NCI-H226 (cell line): ENCODE results near the gene RGS7.
"Not testable (repeated sequence)": the region's sequence is repeated elsewhere in the genome, so short reads cannot be mapped to it uniquely, and the experiment has no call there.

Source experiments
- DNase-seq: peaks from one replicate; pipeline ENCODE4 v3.0.0-alpha.2; 2015

RGS7 gene

DNA sequence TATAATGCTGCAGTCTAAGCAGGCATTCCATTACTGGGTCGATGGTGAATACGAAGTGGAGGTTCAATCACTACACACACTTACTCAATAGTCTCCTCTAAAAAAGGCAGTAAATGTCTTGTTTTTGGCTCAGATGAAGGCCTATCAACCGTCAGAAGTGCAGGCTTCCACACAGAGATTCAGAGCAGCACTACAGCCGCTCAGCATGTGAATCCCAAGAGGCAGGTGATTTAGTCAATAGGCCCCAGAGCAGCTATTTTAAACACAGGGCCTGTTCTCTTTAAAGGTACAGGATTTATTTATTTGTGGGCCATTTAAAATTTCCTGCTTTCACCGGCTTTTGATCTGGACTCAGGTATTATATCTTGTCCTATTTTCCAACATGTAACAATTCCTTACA is 293.7 kb downstream of the RGS7 start:
- no peak for DNase-seq

DNA sequence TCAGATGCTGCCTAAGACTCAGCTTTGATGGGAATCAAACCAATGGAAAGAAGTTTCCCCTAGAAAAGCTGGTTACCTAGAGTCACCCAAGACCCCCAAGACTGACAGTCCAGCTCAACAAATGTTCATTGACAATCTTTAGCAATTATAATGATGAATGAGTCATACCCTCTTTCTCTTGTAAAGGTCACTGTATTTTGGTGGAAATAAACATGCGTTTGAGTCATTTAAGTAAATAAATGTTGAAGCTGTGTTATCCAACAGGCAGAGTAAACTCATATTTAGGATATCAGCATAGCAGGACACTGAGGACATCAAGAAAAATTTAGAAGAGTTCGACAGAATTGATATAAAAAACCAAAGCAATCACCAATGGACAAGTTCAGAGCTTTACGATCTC is 295.9 kb downstream of the RGS7 start:
- DNase-seq, result no peak

- no peak for DNase-seq
These were observed 308.4 kb downstream of the RGS7 start for GRCh38 chr1:241048622-241049021.

DNA sequence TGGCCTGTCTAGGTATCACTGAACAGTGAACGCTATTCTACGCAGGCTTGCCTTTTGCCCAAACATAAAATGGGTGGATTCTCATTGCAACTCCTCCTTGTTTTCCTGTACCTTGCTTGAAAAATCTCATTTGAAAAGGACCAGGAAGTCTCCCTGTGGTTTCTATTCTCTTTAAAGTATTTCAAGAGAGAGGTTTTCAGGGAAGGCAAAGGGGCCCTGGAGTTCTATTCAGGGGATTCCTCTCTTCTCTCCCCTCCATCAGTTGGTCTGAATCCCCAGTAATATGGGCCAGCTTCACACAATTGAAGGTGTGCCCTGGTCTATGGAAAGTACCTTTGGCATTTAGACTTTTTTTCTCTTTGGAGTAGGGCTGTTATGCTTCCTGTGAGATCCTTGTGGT is 311.3 kb downstream of the RGS7 start:
- no peak for DNase-seq

DNA sequence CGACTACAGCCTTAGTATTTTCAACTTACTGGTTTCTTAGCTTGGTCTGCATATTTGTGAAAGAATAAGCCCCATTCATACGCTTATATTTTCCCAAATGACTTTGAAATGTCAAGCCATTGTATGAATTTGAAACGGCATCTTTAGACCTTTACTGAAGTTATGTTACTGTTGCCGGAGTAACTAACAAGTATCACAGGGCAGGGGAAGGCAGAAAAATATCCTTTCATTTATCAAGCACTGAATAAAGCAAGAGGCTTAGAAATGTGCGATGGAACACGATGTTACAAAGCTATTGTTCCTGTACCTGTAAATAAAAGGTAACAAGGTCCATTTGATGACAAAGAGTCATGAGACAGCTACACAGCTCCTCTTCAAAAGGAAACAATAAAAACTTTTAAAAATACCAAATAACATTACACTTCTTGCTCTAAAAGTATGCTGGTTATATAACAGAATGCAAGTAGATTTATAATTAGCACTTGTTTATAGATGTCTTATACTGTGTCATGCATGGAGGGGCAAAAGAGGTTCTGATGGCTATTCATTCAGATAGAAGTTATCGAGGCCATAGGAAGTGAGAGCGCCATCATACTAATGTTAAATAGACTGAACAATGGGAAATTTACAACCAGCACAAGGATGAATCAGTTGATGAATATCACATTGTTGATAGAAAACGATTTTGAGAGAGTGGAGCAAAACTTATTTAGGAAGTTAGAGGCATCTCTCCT is 322.6 kb downstream of the RGS7 start:
- DNase-seq, result no peak

DNA sequence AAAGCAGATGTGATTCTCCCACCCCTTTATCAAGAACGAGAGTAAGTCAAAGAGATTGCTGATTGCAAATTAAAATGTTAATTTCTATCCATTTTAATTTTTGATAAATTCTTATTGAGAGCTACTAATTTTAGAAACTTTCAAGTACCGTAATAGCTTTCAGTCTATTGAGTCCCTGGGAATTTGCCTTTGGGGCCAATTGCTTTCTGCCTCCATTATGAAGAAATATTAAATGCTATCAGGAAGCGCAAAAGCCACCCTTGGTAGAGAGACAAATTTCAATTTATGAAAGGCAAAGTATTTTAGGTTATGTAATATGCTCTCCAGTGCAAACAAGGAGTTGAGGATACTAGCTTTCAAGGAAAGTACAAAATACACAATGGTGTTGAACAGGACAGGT is 332.2 kb downstream of the RGS7 start:
- no peak for DNase-seq

- DNase-seq, result no peak
These were observed 334.6 kb downstream of the RGS7 start for GRCh38 chr1:241022366-241022765.

DNA sequence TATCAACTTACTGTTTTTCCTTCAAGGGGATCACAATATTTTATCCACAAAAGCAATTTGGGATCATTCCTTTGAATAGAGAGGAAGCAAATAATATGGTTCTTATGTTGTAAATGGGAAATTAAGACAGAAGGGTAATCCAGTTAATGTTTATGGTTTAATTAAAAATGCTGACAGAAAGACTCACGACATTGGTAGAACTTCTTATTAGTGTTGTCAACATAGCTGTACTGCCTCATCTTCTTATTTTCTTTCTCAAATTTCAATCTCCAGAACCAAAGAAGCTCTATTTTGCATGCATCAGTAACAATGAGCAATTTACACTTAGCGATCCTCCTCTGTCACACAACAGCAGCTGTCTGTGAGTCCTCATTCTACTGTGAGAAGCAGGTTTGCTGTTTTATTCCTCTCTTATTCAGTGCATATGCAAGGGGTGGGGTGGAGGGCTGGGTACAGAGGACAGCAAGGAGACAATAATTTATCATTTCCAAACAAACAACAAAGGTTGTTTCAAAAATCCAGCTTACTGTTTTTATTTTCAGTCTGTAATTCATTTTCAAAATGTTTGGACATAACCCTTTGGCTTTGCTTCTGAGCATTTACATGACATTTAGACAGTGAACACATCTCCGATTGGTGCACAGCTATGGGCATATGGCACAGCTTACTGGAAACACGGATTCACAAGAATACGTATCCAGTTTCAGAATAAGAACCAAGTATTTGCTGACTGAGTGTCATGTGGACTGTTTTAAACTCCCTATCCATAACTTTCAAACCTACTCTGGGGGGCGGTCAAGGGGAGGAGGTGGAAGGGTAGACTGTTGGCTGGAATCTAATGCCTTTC is 335.9 kb downstream of the RGS7 start:
- no peak for DNase-seq

- no peak for DNase-seq
These were observed 344.2 kb downstream of the RGS7 start for GRCh38 chr1:241012708-241013340.

GRCh38 chr1:241007668-241008067 is 349.3 kb downstream of the RGS7 start:
- DNase-seq, result no peak

DNA sequence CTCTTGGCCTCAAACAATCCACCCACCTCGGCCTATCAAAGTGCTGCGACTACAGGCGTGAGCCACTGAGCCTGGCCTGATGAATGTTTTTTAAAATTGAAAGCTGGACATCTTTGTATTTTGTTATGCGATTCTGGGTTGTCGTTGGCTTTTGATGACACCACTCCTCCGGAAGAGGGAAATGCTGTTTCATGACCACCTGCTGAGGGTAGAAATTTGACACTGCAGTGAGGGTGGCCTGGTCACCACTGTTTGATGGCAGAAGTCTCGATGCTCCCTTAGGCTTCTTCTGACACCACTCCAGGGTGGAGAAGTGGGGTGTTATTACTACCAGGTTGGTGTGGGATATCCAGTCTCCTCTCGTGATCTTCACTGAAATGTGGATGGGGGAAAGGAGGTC is 357.2 kb downstream of the RGS7 start:
- DNase-seq, result no peak

- DNase-seq, result no peak
These were observed 358.5 kb downstream of the RGS7 start for GRCh38 chr1:240998441-240999015.

DNA sequence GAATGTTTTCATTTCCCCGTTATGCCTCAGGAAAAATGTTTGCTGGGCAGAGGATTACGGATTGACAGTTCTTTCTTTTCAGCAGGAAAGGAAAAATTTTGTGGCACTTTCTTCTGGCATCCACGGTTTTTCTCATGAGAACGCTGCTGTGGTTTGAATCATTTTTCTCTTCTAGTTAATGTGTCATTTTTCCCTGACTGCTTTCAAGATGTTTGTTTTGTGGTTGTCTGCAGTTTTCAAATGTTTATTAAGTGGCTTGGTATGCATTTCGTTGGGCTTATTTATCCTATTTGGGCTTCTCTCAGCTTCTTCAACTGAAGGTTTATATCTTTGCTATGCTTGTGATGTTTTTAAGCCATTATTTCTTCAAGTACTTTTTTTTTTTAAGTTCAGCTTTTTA is 359.0 kb downstream of the RGS7 start:
- no peak for DNase-seq

DNA sequence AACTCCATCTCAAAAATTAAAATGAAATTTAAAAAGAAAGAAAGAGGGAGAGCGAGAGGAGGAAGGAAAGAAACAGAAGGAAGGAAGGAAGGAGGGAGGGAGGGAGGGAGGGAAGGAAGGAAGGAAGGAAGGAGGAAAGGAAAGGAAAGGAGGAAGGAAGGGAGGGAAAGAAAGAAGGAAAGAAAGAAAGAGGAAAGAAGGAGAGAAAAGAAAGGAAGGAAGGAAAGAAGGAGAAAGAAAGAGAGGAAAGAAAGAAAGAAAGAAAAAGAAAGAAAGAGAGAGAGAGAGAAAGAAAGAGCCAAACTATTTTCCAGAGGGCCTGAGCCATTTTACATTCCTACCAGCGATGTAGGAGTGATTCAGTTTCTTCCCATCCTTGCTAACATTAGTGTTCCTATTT is 364.0 kb downstream of the RGS7 start:
- no peak for DNase-seq

- DNase-seq, result no peak
These were observed 365.8 kb downstream of the RGS7 start for GRCh38 chr1:240991230-240991629.

GRCh38 chr1:240987928-240988327 is 369.1 kb downstream of the RGS7 start:
- no peak for DNase-seq

GRCh38 chr1:240985081-240985480 is 371.9 kb downstream of the RGS7 start:
- no peak for DNase-seq

DNA sequence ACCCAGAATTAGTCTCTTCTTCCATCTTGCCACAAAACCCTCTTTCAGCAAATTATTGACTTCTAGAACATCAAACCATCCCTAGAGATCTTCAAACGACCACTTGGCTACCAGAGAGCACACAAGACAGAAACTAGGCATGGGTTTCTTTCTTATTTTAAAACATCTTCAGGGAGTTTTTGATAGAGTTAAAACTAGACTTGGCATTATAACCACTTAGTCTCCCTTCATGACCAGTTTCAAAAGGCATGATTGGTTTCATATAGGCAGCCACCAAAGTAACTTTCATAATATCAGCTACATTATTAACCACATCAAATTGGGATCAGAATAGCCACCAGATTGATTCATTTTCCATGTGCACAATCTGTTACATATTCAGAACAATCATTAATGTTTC is 376.7 kb downstream of the RGS7 start:
- no peak for DNase-seq

GRCh38 chr1:240976685-240977084 is 380.3 kb downstream of the RGS7 start:
- DNase-seq, result no peak

GRCh38 chr1:240973875-240974274 is 383.1 kb downstream of the RGS7 start:
- no peak for DNase-seq

- DNase-seq, result not testable (repeated sequence)
These were observed 384.9 kb downstream of the RGS7 start for GRCh38 chr1:240972059-240972458.

DNA sequence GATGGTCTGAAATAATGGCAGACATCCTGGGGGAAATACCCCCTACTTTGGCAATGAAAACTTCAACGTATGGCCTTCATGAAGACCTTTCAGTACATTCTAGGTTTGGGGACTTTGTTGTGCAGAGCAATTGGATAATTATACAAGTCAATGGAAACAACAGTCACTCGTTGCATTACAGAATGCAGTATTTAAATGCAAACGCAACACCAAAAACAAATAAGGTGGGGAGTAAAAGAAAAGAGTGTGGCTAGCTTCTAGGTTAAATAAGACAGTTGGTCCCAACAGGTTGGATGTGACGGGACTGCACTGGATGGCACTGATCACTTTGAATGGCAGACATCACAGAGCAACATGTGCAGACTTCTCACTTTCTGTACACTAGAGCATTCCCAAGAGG is 386.8 kb downstream of the RGS7 start:
- no peak for DNase-seq

DNA sequence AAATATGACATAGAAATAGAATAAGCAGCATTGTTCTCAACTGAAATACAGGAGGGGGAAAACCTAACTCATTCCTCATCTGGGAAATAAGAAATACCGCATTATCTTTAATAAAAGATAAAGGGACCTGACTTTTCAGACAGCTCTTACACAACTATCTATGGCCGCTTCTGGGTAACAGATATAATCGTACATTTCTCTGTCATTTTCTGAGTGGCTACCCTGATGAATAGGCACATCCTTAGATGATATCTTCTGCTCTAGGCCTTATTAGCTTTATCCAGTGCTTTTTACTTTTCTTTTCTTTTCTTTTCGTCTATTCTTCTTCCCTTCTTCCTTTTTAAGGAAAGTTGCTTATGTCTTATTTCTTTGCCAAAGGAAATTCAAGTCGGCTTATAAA is 388.1 kb downstream of the RGS7 start:
- DNase-seq, result no peak
